GM12875 (cell line): ENCODE measurements around the gene MAST1.
"Not testable (repeated sequence)": the region's sequence is repeated elsewhere in the genome, so short reads cannot be mapped to it uniquely, and the experiment has no call there.

Source experiments
- H3K4me3 ChIP-seq: one replicate; pipeline ENCODE4 v1.5.1; 2011; ENCODE audit warnings: low read depth, low read length, control low read depth
- CTCF ChIP-seq: IDR thresholded peaks from 2 replicates; pipeline ENCODE4 v1.5.1; 2011; ENCODE audit warnings: low read depth, mild to moderate bottlenecking, control low read depth, inconsistent platforms, low read length, moderate library complexity, borderline replicate concordance; ENCODE audit not compliant: insufficient read depth

The MAST1 gene

GRCh38 chr19:12907166-12907565 is 68.9 kb downstream of the MAST1 start:
- no peak for TF ChIP-seq CTCF

GRCh38 chr19:12912571-12912970 is 74.3 kb downstream of the MAST1 start:
- no peak overlapping the region for H3K4me3 ChIP-seq
- TF ChIP-seq CTCF, result no peak

More at GRCh38 chr19:12907166-12907565, 68.9 kb downstream of the MAST1 start:
- no peak overlapping the region for H3K4me3 ChIP-seq

DNA sequence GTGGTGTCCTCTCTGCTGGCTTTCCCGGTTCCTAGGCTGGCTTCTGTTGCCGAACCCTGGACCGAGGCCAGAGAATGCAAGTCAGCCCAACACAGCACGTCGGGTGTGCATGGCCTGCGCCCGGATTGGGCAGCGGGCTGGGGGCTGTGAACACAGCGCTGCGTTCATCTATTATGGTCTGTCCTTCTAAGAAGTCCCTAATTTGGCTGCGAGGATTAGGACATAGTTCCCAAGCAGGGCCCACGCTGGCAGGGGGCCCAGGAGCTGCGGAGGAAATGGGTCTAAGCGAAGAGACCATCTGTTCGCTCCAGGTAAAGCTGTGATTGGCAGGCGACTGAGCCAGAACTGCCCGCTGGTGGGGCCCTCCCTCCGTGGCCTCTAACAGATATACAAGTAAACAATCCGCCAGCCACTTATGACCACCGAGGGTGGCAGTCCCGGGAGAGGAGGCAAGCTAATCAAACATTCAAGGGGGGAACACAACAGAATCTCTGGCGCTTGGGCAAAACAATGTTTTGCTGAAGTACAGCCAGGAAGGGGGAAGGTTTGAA is 74.8 kb downstream of the MAST1 start:
- H3K4me3 ChIP-seq, result no peak overlapping the region

DNA sequence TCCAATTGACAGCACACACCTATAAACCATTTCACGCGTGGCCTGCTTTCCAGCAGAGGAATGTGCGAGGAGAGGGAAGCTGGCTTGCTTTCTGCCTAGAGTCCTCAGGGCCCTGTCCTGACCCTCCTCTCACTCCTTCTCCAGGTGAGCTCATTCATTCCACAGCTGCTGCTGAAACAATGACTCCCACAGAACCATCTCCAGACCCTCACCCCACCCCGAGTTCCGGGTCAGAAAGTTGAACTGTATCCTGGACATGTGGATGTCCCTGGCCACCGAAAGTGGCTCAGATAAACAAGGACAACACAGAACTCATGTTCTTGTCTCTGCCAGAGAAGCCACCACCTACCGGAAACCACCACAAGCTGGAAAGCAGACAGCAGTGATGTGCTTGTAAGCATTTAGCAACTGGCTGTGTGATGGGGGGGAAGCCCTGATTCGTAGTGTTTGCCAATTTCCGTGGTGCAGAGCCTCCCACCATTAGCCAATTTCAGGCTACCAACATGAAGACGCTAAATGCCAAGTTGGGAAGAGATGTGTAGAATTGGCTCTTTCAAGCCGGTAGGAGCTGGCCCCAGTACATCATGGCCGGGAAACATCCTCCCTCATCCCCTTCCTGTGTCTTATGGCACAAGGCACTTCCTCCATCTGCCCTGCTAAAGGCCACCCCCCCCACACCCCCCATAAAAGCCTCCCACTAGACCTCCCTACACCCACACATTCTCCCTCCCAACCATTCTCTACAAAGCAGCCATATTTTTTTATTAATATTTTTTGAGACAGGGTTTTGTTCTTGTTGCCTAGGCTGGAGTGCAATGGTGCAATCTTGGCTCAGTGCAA is 75.8 kb downstream of the MAST1 start:
- no peak for TF ChIP-seq CTCF

More for the DNA sequence above, 74.8 kb downstream of the MAST1 start:
- TF ChIP-seq CTCF, result no peak

DNA sequence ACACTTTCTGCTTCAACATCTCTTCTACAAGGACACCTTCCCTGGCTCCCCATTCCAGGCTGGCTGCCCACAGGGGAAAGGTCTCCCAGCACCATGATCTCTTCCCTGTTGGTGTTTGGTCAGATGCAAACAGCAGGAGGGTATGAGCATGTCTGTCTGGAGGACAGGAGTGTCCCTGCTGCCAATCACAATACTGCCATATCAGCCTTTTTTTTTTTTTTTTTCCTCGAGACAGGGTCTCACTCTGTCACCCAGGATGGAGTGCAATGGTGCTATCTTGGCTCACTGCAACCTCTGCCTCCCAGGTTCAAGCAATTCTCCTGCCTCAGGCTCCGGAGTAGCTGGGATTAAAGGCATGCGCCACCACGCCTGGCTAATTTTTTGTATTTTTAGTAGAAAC is 77.5 kb downstream of the MAST1 start:
- H3K4me3 ChIP-seq, result not testable (repeated sequence)

More for the DNA sequence above, 75.8 kb downstream of the MAST1 start:
- no peak overlapping the region for H3K4me3 ChIP-seq

- no peak overlapping the region for H3K4me3 ChIP-seq
- TF ChIP-seq CTCF, result no peak
Observed at GRCh38 chr19:12918253-12918652, 79.9 kb downstream of the MAST1 start.

- H3K4me3 ChIP-seq, result no peak overlapping the region
- no peak for TF ChIP-seq CTCF
Observed at GRCh38 chr19:12921047-12921446, 82.7 kb downstream of the MAST1 start.
